K562 (cell line): ENCODE measurements around the gene MUC5B. TPM values are rescaled to one million over a fixed set of nuclear protein-coding genes. Genes with fewer than 3 reads are reported as not detected.

ENCODE experiments used
- ATAC-seq: fragments of 200-7000 bp; cut with Tn5 transposase; 3 replicates; pipeline ENCODE4 v1.9.1; 2020; ENCODE audit warnings: moderate library complexity
- BruUV-seq: library from RNA; stranded (reverse); fragments of 400-500 nt; replicated peaks from 2 replicates; lab custom pipeline; 2021; lab: Mats Ljungman, UMichigan
- CTCF ChIA-PET: fragments of 300-600 bp; formaldehyde crosslinking; extraction: SDS; loops from one replicate; lab custom pipeline; 2021; ENCODE audit warnings: low intra/inter-chr PET ratio; lab: Yijun Ruan, JAX
- POLR2A ChIA-PET: fragments of 300-600, 350-650 bp; sonication (Branson Sonifier 250); formaldehyde crosslinking; extraction: SDS; loops from one replicate; lab custom pipeline; 2021; ENCODE audit warnings: antibody characterized with exemption, inconsistent platforms; lab: Yijun Ruan, JAX
- DNase-seq, 4 experiments: peaks; one replicate each; pipeline versions ENCODE4 v3.0.0 to v3.0.0-alpha.2; 2011 to 2018; ENCODE audit warnings: low spot score in 3 of 4, mixed read lengths in 3 of 4; ENCODE audit errors: extremely low read depth in 1 of 4
- FAIRE-seq: peaks from 2 replicates; lab custom pipeline; 2011; peaks lifted over from hg19 to GRCh38; lab: Jason Lieb, UNC
- H2AFZ ChIP-seq: 2 replicates; pipeline ENCODE4 v1.6.0; 2011; ENCODE audit warnings: low read depth, low read length, control low read depth, inconsistent platforms
- H3K27ac ChIP-seq: fragments of 200-600 bp; 3 replicates; pipeline ENCODE4 v1.8.0; 2011; ENCODE audit warnings: low read depth, mild to moderate bottlenecking, control low read depth, inconsistent platforms, low read length, moderate library complexity, mixed read lengths; ENCODE audit errors: extremely low read depth
- H3K27me3 ChIP-seq, 2 experiments: fragments of 300-600 bp in 1 of 2; 2 replicates in 1 of 2; 3 replicates in 1 of 2; pipeline versions ENCODE4 v1.6.0 to v1.8.0; 2011; ENCODE audit warnings: inconsistent platforms in 2 of 2, low read length in 2 of 2, mild to moderate bottlenecking in 1 of 2, mixed read lengths in 1 of 2, moderate library complexity in 1 of 2; ENCODE audit not compliant: control insufficient read depth in 2 of 2, insufficient read depth in 2 of 2
- H3K36me3 ChIP-seq: fragments of 300-600 bp; 3 replicates; pipeline ENCODE4 v1.8.0; 2011; ENCODE audit warnings: mild to moderate bottlenecking, low read length, inconsistent platforms; ENCODE audit not compliant: control insufficient read depth, insufficient read depth
- H3K4me1 ChIP-seq, 2 experiments: fragments of 200-600 bp in 1 of 2; replicated peaks in 1 of 2; 2 replicates in 1 of 2; 3 replicates in 1 of 2; pipeline versions ENCODE4 v1.5.1 to v1.8.0; 2011; ENCODE audit warnings: inconsistent platforms in 2 of 2, low read length in 2 of 2, mild to moderate bottlenecking in 1 of 2, mixed read lengths in 1 of 2, moderate library complexity in 1 of 2; ENCODE audit not compliant: control insufficient read depth in 2 of 2, insufficient read depth in 2 of 2
- H3K4me2 ChIP-seq: 2 replicates; pipeline ENCODE4 v1.6.1; 2011; ENCODE audit warnings: low read length, control low read depth, inconsistent platforms, mixed read lengths; ENCODE audit not compliant: insufficient read depth
- H3K4me3 ChIP-seq: fragments of 200-600 bp; sonication (generic), shearing (Covaris generic); 2 replicates; pipeline ENCODE4 v1.5.1; 2016; ENCODE audit warnings: control low read depth, inconsistent platforms
- H3K79me2 ChIP-seq: fragments of 200-600 bp; 3 replicates; pipeline ENCODE4 v1.8.0; 2011; ENCODE audit warnings: low read length, inconsistent platforms; ENCODE audit not compliant: control insufficient read depth, insufficient read depth
- H3K9ac ChIP-seq, 2 experiments: 2 replicates each; pipeline versions ENCODE4 v1.6.0 to v1.6.1; 2011; ENCODE audit warnings: low read depth in 2 of 2, low read length in 2 of 2, control low read depth in 1 of 2, inconsistent platforms in 1 of 2, mild to moderate bottlenecking in 1 of 2, mixed read lengths in 1 of 2; ENCODE audit not compliant: insufficient read depth in 1 of 2
- H3K9me1 ChIP-seq: one replicate; pipeline ENCODE4 v1.6.0; 2011; ENCODE audit warnings: inconsistent platforms, mild to moderate bottlenecking, low read length, moderate library complexity; ENCODE audit not compliant: control insufficient read depth, insufficient read depth
- H3K9me3 ChIP-seq: replicated peaks from 2 replicates; pipeline ENCODE4 v1.5.1; 2011; ENCODE audit warnings: low read depth, low read length, inconsistent platforms; ENCODE audit not compliant: control insufficient read depth, insufficient read depth
- H4K20me1 ChIP-seq: replicated peaks from 2 replicates; pipeline ENCODE4 v1.6.1; 2011; ENCODE audit warnings: low read length, inconsistent platforms, mixed read lengths; ENCODE audit not compliant: control insufficient read depth, insufficient read depth
- ARNT ChIP-seq, 2 experiments: fragments of 450-650 bp; IDR thresholded peaks; 2 replicates each; pipeline ENCODE4 v1.6.1; 2016; ENCODE audit warnings: mild to moderate bottlenecking in 1 of 2
- CHD1 ChIP-seq: fragments of 200-600 bp; sonication (generic); IDR thresholded peaks from one replicate; pipeline ENCODE4 v1.6.1; 2012; ENCODE audit warnings: mild to moderate bottlenecking, moderate library complexity, low read length, inconsistent platforms
- FOXA3 ChIP-seq, 2 experiments: fragments of 450-650 bp in 1 of 2; sonication (generic) in 1 of 2; formaldehyde crosslinking; IDR thresholded peaks in 1 of 2; conservative IDR thresholded peaks in 1 of 2; 2 replicates each; pipeline versions ENCODE4 v1.4.0 to v1.8.0; 2020 to 2022; ENCODE audit warnings: mild to moderate bottlenecking in 2 of 2, missing genetic modification reagents in 1 of 2
- FOXJ3 ChIP-seq: sonication (generic); formaldehyde crosslinking; IDR thresholded peaks from 2 replicates; pipeline ENCODE4 v1.4.0; 2020; ENCODE audit warnings: mild to moderate bottlenecking, missing genetic modification reagents
- KAT7 ChIP-seq: sonication (generic); formaldehyde crosslinking; IDR thresholded peaks from 2 replicates; pipeline ENCODE4 v1.8.0; 2022; ENCODE audit warnings: missing genetic modification reagents, mild to moderate bottlenecking, borderline replicate concordance
- NONO ChIP-seq, 2 experiments: fragments of 200-400 bp in 1 of 2; fragments of 450-650 bp in 1 of 2; formaldehyde crosslinking in 1 of 2; IDR thresholded peaks; 2 replicates each; pipeline ENCODE4 v1.6.1; 2017; ENCODE audit warnings: low read depth in 2 of 2, mild to moderate bottlenecking in 2 of 2, moderate library complexity in 2 of 2, low read length in 1 of 2
- NR2F6 ChIP-seq: fragments of 450-650 bp; formaldehyde crosslinking; IDR thresholded peaks from 2 replicates; pipeline ENCODE4 v1.4.0; 2020; ENCODE audit warnings: mild to moderate bottlenecking
- PHB ChIP-seq: fragments of 250-450 bp; sonication (Bioruptor Pico); IDR thresholded peaks from 2 replicates; pipeline ENCODE4 v1.5.0; 2021
- RBM34 ChIP-seq: fragments of 200-400 bp; formaldehyde crosslinking; IDR thresholded peaks from 2 replicates; pipeline ENCODE4 v1.6.1; 2018; ENCODE audit warnings: low read length, borderline replicate concordance; ENCODE audit not compliant: insufficient read depth
- SRSF3 ChIP-seq: fragments of 200-400 bp; formaldehyde crosslinking; IDR thresholded peaks from 2 replicates; pipeline ENCODE4 v1.6.1; 2016; ENCODE audit warnings: mild to moderate bottlenecking, low read length, moderate library complexity; ENCODE audit not compliant: insufficient read depth
- TBL1XR1 ChIP-seq, 2 experiments: IDR thresholded peaks; 2 replicates each; pipeline ENCODE4 v1.6.1; 2012; ENCODE audit warnings: improper control_type of control experiment in 2 of 2, low read length in 2 of 2, mild to moderate bottlenecking in 1 of 2
- WGBS: fragments of 100-300 bp; shearing (Covaris generic); methylation state at CpG from one replicate; pipeline ENCODE4 v1.1.6; 2016; ENCODE audit warnings: low coverage, mixed read lengths; ENCODE audit not compliant: insufficient coverage; ENCODE audit errors: missing lambda C conversion rate; 5-methylcytosine and 5-hydroxymethylcytosine counted together
- in situ Hi-C: fragments of 300-500 bp; cut with MboI; formaldehyde crosslinking; loops from 4 replicates; pipeline ENCODE4 v1.15.0; 2018; ENCODE audit warnings: inconsistent platforms, mixed read lengths
- intact Hi-C: fragments of 100-400 bp; cut with micrococcal nuclease; formaldehyde crosslinking; loops from 2 replicates; pipeline ENCODE4 v1.14.2; 2022
- polyA plus RNA-seq, 8 experiments: library from polyadenylated mRNA; depleted of rRNA in 4 of 8; stranded (reverse) in 5 of 8; unstranded in 3 of 8; fragments of >200 nt; fragmentation: Nextera tagmentation in 2 of 8; fragmentation: Illumina TruSeq in 1 of 8; extraction: Ambion mirVana in 2 of 8; extraction: Trizol in 1 of 8; gene quantifications; 2 replicates each; pipeline versions ENCODE4 v1.2.1 to v1.2.3, GENCODE V29; 2011 to 2014; ENCODE audit warnings: inconsistent platforms in 1 of 8, missing spikeins in 1 of 8
- total RNA-seq, 7 experiments: library from RNA; depleted of rRNA in 6 of 7; stranded (reverse); fragments of >200 nt in 6 of 7; fragmentation: Illumina TruSeq in 2 of 7; extraction: Trizol in 2 of 7; gene quantifications; 2 replicates each; pipeline versions ENCODE4 v1.2.1 to v1.2.3, GENCODE V29; 2011 to 2021; ENCODE audit warnings: low replicate concordance in 1 of 7
- TF ChIP-seq, protein P1 (sequence below): fragments of 250-450 bp; sonication (Bioruptor Pico); IDR thresholded peaks from 2 replicates; pipeline ENCODE4 v1.5.0; 2020; ENCODE audit warnings: mild to moderate bottlenecking
- TF ChIP-seq, protein P2 (sequence below): sonication (generic); formaldehyde crosslinking; IDR thresholded peaks from 2 replicates; pipeline ENCODE4 v1.4.0; 2020; ENCODE audit warnings: mild to moderate bottlenecking, missing genetic modification reagents

Gene MUC5B
- total and polyA plus RNA-seq, 9 of the 15 experiments (the other 6 are each of a cell fraction or from before 2014, with no cell fraction given): 0.04 to 0.95 TPM; not detected in 7

DNA sequence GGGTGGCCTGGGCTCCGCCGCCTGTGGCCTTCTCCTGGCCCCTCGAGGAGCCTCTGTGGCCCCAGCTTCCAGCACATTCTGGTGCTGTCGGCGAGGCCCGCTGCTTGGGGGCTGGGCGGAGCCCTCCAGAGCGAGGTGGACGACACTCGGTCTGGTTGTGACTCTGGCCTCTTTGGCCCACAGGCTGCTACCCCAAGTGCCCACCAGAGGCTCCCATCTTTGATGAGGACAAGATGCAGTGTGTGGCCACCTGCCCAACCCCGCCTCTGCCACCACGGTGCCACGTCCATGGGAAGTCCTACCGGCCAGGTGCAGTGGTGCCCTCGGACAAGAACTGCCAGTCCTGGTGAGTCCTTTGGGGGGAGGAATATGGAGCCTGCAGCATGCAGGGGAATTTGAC, 42.7 kb upstream of the MUC5B start:
- no TSS peak for BruUV-seq
- no peak overlapping the region for H3K9ac ChIP-seq
- H3K27me3 ChIP-seq: peaks cover 0 to 22% of the 10 kb centered on the region in 2 experiments; a peak in 2 of 5 replicates
- no peak overlapping the region for H3K4me2 ChIP-seq
- DNase-seq (no peak), FAIRE-seq (no peak), ATAC-seq (no peak; the same call in 1 of the 3 replicates)
- H4K20me1 ChIP-seq: no peaks in the 10 kb centered on the region
- WGBS: 3% methylated on average over 11 of the region's 15 CpGs
- ChIA-PET CTCF (no interaction called here), POLR2A (no interaction called here)
- TF ChIP-seq FOXJ3: no peak
- TF ChIP-seq ARNT (IDR thresholded peaks at IDR 0.05): no peak
- TF ChIP-seq CHD1: no peak
- TF ChIP-seq, protein P1, sequence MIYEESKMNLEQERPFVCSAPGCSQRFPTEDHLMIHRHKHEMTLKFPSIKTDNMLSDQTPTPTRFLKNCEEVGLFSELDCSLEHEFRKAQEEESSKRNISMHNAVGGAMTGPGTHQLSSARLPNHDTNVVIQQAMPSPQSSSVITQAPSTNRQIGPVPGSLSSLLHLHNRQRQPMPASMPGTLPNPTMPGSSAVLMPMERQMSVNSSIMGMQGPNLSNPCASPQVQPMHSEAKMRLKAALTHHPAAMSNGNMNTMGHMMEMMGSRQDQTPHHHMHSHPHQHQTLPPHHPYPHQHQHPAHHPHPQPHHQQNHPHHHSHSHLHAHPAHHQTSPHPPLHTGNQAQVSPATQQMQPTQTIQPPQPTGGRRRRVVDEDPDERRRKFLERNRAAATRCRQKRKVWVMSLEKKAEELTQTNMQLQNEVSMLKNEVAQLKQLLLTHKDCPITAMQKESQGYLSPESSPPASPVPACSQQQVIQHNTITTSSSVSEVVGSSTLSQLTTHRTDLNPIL (CRISPR knock-in tag): no peak
- no peak for TF ChIP-seq PHB (CRISPR knock-in tag)
- no peak for TF ChIP-seq TBL1XR1 (IDR thresholded peaks at IDR 0.05; ENCODE audit: low read length in 2 of 2)
- no peak for TF ChIP-seq SRSF3
- no peak for TF ChIP-seq FOXA3 (CRISPR knock-in tag; conservative IDR thresholded peaks at IDR 0.05 in 1 of 2, IDR thresholded peaks at IDR 0.05 in 1 of 2)
- no peak for TF ChIP-seq NR2F6 (CRISPR knock-in tag)
- no peak for TF ChIP-seq NONO (IDR thresholded peaks at IDR 0.05; ENCODE audit: low read depth in 2 of 2, low read length in 1 of 2)
- TF ChIP-seq, protein P2, sequence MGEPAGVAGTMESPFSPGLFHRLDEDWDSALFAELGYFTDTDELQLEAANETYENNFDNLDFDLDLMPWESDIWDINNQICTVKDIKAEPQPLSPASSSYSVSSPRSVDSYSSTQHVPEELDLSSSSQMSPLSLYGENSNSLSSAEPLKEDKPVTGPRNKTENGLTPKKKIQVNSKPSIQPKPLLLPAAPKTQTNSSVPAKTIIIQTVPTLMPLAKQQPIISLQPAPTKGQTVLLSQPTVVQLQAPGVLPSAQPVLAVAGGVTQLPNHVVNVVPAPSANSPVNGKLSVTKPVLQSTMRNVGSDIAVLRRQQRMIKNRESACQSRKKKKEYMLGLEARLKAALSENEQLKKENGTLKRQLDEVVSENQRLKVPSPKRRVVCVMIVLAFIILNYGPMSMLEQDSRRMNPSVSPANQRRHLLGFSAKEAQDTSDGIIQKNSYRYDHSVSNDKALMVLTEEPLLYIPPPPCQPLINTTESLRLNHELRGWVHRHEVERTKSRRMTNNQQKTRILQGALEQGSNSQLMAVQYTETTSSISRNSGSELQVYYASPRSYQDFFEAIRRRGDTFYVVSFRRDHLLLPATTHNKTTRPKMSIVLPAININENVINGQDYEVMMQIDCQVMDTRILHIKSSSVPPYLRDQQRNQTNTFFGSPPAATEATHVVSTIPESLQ (CRISPR knock-in tag): no peak
- TF ChIP-seq KAT7 (CRISPR knock-in tag): no peak
- TF ChIP-seq RBM34: no peak
- H3K27ac ChIP-seq: no peak overlapping the region
- H3K4me1 ChIP-seq: peaks cover 0 to 18% of the 10 kb centered on the region in 2 experiments; a peak in 1 of 5 replicates
- H2AFZ ChIP-seq: no peak overlapping the region
- H3K79me2 ChIP-seq: no peaks in the 10 kb centered on the region
- no peaks in the 10 kb centered on the region for H3K9me1 ChIP-seq
- H3K9me3 ChIP-seq: no peaks in the 10 kb centered on the region; the same call in 1 of the 2 replicates
- H3K4me3 ChIP-seq: no peak overlapping the region
- H3K36me3 ChIP-seq: no peaks in the 10 kb centered on the region
- intact Hi-C loops: no loop called here
- in situ Hi-C loops: no loop called here
